ENCODE results near the gene CACNA2D3.

DNA sequence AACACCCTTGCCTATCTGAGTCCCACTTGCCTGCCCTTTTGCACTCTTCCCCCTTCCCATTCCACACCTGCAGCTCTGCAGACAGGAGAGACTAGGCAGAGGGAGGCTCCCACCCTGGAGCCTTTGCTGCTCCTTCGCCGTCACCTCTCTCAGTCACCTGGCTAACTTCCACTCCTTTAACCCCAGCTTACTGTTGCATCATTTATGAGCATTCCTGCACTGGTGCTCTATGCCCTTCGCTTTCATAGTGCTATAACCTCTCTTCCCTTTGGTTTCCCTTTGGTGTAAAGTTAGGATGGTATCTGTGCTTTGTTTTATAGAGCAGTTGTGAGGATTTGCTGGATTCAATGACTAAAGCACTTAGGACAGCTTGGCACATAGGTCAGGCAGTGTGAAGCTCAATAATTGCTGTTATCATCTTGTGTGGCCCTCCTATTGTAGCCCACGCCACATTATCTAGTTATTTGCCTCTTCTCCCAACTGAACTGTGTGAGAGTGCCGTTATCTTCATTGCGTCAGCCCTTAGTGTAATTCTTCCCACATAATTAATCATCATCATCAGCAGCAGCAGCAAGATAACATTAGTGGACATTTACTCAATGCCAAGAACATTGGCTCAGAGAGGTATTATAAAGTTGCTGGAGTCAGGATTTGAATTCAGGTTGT is 253.9 kb downstream of the CACNA2D3 start:
- TF ChIP-seq TAF1 (IDR thresholded peaks at IDR 0.05; ENCODE audit: borderline replicate concordance, insufficient read depth, low read length): no peak
- TF ChIP-seq POLR2AphosphoS5 (IDR thresholded peaks at IDR 0.05; ENCODE audit: low read depth, low read length): no peak
